ENCODE data around the gene FAM174A. TPM values are rescaled to one million over a fixed set of nuclear protein-coding genes. Genes with fewer than 3 reads are reported as not detected.

The FAM174A gene
- 22.4 and 24.9 TPM in 2 replicates for polyA plus RNA-seq (2012; rRNA removed)
- 22.6 and 27.3 TPM in 2 replicates for polyA plus RNA-seq (2012; cell fraction: cytosol; rRNA removed)
- polyA plus RNA-seq (2012; cell fraction: nucleus; rRNA removed) = 11.5 and 23.0 TPM in 2 replicates

DNA sequence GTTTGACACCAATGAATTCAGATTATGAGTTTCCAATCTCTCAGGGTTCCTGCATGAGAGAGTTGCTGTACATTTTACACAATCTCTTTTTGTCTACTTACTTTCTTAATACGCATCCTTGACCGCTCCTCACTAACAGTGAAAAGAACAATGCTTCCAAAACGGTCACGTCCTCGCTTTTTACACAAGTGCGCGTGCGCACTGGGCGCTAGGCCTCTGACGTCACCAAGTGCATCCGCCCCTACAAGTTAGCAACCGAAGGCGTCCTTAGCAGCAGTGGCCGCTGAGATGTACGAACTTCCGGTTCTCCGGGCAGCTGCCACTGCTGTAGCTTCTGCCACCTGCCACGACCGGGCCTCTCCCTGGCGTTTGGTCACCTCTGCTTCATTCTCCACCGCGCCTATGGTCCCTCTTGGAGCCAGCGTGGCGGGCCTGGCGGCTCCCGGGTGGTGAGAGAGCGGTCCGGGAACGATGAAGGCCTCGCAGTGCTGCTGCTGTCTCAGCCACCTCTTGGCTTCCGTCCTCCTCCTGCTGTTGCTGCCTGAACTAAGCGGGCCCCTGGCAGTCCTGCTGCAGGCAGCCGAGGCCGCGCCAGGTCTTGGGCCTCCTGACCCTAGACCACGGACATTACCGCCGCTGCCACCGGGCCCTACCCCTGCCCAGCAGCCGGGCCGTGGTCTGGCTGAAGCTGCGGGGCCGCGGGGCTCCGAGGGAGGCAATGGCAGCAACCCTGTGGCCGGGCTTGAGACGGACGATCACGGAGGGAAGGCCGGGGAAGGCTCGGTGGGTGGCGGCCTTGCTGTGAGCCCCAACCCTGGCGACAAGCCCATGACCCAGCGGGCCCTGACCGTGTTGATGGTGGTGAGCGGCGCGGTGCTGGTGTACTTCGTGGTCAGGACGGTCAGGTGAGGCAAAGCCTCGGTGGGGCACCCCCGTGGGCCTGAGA is at the start of gene FAM174A:
Gene FAM174A, plus strand, starts transcription at position 315 of the 946 bp plus-strand sequence. Its CDS starts 157 bp downstream, at position 472.
- CTCF ChIA-PET = interaction anchor here (1.3 kb wide), 1 partner anchor 105 kb away, joined by 3 read pairs; no protein-coding TSS in a partner anchor
- WGBS (ENCODE audit: low lambda C conversion rate) = under 1% methylated on average over 16 of the region's 62 CpGs
- POLR2A ChIA-PET = interaction anchor here (0.6 to 1.0 kb wide), 4 partner anchors 9 to 50 kb away, joined by 3 to 4 read pairs (median 3); no protein-coding TSS in a partner anchor
- Histone ChIP-seq H2AFZ (ENCODE audit: low read depth) (peak within 1 kb of the TSS; percentile 100), H3K4me1 (ENCODE audit: control insufficient read depth in 1 of 2, insufficient read depth in 2 of 2, low read depth in 1 of 2, low read length in 1 of 2) (peaks cover 0 to 16% of the 10 kb centered on the region in 2 experiments; a peak in 3 of 4 replicates), H3K27me3 (ENCODE audit: insufficient read depth) (no peaks in the 10 kb centered on the region), H3K27ac (ENCODE audit: low read depth in 2 of 2, low read length in 1 of 2) (peak within 1 kb of the TSS; percentile 69 to 91), H3K36me3 (replicated peaks in 1 of 2; ENCODE audit: control insufficient read depth in 1 of 2, insufficient read depth in 2 of 2, low read length in 1 of 2) (peaks cover 0 to 9% of the 10 kb centered on the region in 2 experiments), H3K4me2 (peak within 1 kb of the TSS; percentile 80), H3K9me2 (no peaks in the 10 kb centered on the region; the same call in 1 of the 2 replicates), H3K79me2 (ENCODE audit: insufficient read depth) (peaks cover 31% of the 10 kb centered on the region), H3F3A (replicated peaks; ENCODE audit: insufficient read depth) (no peaks in the 10 kb centered on the region), H4K20me1 (ENCODE audit: insufficient read depth) (no peaks in the 10 kb centered on the region), H3K9me3 (peaks cover under 1% of the 10 kb centered on the region; the same call in 1 of the 2 replicates), H3K4me3 (ENCODE audit: low read depth in 2 of 2, low read length in 1 of 2) (peak within 1 kb of the TSS; percentile 79 to 94), H3K9ac (peak within 1 kb of the TSS; percentile 75)
- DNase-seq = peak; percentile 88
- TF ChIP-seq TCF12 (IDR thresholded peaks at IDR 0.05) (peak; percentile 15; the same call in 1 of the 2 replicates), NFIC (IDR thresholded peaks at IDR 0.05; ENCODE audit: borderline replicate concordance) (no peak), GATA2 (CRISPR knock-in tag; IDR thresholded peaks at IDR 0.05) (no peak), FOSL2 (IDR thresholded peaks at IDR 0.05; ENCODE audit: borderline replicate concordance, low read depth) (no peak), TAF1 (IDR thresholded peaks at IDR 0.05; ENCODE audit: borderline replicate concordance, low read depth, low read length) (peak; percentile 85), EZH2phosphoT487 (IDR thresholded peaks at IDR 0.05; ENCODE audit: borderline replicate concordance, low read depth) (no peak), ELF1 (IDR thresholded peaks at IDR 0.05) (no peak; the same call in 1 of the 2 replicates), GABPA (IDR thresholded peaks at IDR 0.05; ENCODE audit: low read depth) (peak; percentile 80), MEF2A (IDR thresholded peaks at IDR 0.05; ENCODE audit: borderline replicate concordance, low read depth) (no peak), FOXM1 (IDR thresholded peaks at IDR 0.05; ENCODE audit: low read depth) (no peak), JUND (IDR thresholded peaks at IDR 0.05) (no peak), RFX5 (IDR thresholded peaks at IDR 0.05; ENCODE audit: low read length) (peak; percentile 71), RAD21 (IDR thresholded peaks at IDR 0.05; ENCODE audit: low read length) (no peak), SMC3 (IDR thresholded peaks at IDR 0.05; ENCODE audit: low read depth, low read length) (no peak), FOXJ3 (CRISPR knock-in tag; IDR thresholded peaks at IDR 0.05) (no peak), MXI1 (IDR thresholded peaks at IDR 0.05; ENCODE audit: low read depth, low read length) (peak; percentile 94), YY1 (IDR thresholded peaks at IDR 0.05; ENCODE audit: low read depth) (no peak; the same call in 1 of the 2 replicates)
- TF ChIP-seq, protein P1, sequence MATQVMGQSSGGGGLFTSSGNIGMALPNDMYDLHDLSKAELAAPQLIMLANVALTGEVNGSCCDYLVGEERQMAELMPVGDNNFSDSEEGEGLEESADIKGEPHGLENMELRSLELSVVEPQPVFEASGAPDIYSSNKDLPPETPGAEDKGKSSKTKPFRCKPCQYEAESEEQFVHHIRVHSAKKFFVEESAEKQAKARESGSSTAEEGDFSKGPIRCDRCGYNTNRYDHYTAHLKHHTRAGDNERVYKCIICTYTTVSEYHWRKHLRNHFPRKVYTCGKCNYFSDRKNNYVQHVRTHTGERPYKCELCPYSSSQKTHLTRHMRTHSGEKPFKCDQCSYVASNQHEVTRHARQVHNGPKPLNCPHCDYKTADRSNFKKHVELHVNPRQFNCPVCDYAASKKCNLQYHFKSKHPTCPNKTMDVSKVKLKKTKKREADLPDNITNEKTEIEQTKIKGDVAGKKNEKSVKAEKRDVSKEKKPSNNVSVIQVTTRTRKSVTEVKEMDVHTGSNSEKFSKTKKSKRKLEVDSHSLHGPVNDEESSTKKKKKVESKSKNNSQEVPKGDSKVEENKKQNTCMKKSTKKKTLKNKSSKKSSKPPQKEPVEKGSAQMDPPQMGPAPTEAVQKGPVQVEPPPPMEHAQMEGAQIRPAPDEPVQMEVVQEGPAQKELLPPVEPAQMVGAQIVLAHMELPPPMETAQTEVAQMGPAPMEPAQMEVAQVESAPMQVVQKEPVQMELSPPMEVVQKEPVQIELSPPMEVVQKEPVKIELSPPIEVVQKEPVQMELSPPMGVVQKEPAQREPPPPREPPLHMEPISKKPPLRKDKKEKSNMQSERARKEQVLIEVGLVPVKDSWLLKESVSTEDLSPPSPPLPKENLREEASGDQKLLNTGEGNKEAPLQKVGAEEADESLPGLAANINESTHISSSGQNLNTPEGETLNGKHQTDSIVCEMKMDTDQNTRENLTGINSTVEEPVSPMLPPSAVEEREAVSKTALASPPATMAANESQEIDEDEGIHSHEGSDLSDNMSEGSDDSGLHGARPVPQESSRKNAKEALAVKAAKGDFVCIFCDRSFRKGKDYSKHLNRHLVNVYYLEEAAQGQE (IDR thresholded peaks at IDR 0.05; ENCODE audit: low read depth, low read length) = no peak
- TF ChIP-seq, protein P2, sequence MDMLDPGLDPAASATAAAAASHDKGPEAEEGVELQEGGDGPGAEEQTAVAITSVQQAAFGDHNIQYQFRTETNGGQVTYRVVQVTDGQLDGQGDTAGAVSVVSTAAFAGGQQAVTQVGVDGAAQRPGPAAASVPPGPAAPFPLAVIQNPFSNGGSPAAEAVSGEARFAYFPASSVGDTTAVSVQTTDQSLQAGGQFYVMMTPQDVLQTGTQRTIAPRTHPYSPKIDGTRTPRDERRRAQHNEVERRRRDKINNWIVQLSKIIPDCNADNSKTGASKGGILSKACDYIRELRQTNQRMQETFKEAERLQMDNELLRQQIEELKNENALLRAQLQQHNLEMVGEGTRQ (IDR thresholded peaks at IDR 0.05; ENCODE audit: borderline replicate concordance, low read depth, low read length) = no peak
- TF ChIP-seq, protein P3, sequence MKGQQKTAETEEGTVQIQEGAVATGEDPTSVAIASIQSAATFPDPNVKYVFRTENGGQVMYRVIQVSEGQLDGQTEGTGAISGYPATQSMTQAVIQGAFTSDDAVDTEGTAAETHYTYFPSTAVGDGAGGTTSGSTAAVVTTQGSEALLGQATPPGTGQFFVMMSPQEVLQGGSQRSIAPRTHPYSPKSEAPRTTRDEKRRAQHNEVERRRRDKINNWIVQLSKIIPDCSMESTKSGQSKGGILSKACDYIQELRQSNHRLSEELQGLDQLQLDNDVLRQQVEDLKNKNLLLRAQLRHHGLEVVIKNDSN (IDR thresholded peaks at IDR 0.05; ENCODE audit: borderline replicate concordance, low read depth) = no peak
- TF ChIP-seq, protein P4, sequence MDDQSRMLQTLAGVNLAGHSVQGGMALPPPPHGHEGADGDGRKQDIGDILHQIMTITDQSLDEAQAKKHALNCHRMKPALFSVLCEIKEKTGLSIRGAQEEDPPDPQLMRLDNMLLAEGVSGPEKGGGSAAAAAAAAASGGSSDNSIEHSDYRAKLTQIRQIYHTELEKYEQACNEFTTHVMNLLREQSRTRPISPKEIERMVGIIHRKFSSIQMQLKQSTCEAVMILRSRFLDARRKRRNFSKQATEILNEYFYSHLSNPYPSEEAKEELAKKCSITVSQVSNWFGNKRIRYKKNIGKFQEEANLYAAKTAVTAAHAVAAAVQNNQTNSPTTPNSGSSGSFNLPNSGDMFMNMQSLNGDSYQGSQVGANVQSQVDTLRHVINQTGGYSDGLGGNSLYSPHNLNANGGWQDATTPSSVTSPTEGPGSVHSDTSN (IDR thresholded peaks at IDR 0.05) = no peak
- TF ChIP-seq, protein P5, sequence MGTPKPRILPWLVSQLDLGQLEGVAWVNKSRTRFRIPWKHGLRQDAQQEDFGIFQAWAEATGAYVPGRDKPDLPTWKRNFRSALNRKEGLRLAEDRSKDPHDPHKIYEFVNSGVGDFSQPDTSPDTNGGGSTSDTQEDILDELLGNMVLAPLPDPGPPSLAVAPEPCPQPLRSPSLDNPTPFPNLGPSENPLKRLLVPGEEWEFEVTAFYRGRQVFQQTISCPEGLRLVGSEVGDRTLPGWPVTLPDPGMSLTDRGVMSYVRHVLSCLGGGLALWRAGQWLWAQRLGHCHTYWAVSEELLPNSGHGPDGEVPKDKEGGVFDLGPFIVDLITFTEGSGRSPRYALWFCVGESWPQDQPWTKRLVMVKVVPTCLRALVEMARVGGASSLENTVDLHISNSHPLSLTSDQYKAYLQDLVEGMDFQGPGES (IDR thresholded peaks at IDR 0.05; ENCODE audit: low read depth, low read length) = no peak

All from SK-N-SH (cell line).